ENCODE results near the gene TIPRL. TPM values are rescaled to one million over a fixed set of nuclear protein-coding genes. Genes with fewer than 3 reads are reported as not detected.

TIPRL gene
- total and polyA plus RNA-seq, 9 of the 15 experiments (the other 6 are each of a cell fraction or from before 2014, with no cell fraction given), result 41.4 to 90.2 (median 69.9) TPM

DNA sequence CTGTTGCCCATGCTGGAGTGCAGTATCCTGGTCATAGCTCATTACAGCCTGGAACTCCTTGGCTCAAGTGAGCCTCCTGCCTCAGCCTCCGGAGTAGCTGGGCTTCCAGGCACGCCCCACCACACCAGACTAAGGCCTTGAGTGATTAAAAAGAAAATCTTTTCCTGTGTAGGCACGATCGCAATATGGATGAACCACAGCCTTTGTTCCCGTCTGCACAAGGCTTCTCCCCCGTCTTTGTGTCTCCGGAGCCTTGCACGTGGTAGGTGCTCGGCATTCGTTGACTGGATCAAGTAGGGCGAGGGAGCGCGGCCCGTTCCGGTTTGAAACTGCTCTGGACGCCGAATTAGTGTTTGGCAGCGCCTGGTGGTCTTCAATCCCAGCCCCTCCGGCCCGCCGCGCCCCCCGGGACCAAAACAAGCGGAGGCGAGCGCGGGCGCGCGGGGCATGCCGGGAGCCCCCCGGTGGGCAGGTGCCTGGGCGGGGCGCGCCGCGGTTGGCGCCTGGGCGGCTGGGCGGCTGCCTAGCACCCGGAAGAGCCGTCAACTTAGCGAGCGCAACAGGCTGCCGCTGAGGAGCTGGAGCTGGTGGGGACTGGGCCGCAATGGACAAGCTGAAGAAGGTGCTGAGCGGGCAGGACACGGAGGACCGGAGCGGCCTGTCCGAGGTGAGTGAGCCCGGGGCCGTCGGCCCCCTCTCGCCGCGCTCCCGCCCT is 46.9 kb downstream of the TIPRL start, which contains the start of gene SFT2D2 (continued):
- TF ChIP-seq, protein P1, sequence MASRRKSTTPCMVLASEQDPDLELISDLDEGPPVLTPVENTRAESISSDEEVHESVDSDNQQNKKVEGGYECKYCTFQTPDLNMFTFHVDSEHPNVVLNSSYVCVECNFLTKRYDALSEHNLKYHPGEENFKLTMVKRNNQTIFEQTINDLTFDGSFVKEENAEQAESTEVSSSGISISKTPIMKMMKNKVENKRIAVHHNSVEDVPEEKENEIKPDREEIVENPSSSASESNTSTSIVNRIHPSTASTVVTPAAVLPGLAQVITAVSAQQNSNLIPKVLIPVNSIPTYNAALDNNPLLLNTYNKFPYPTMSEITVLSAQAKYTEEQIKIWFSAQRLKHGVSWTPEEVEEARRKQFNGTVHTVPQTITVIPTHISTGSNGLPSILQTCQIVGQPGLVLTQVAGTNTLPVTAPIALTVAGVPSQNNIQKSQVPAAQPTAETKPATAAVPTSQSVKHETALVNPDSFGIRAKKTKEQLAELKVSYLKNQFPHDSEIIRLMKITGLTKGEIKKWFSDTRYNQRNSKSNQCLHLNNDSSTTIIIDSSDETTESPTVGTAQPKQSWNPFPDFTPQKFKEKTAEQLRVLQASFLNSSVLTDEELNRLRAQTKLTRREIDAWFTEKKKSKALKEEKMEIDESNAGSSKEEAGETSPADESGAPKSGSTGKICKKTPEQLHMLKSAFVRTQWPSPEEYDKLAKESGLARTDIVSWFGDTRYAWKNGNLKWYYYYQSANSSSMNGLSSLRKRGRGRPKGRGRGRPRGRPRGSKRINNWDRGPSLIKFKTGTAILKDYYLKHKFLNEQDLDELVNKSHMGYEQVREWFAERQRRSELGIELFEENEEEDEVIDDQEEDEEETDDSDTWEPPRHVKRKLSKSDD (conservative IDR thresholded peaks at IDR 0.05; ENCODE audit: low read length), result no peak
- TF ChIP-seq, protein P2, sequence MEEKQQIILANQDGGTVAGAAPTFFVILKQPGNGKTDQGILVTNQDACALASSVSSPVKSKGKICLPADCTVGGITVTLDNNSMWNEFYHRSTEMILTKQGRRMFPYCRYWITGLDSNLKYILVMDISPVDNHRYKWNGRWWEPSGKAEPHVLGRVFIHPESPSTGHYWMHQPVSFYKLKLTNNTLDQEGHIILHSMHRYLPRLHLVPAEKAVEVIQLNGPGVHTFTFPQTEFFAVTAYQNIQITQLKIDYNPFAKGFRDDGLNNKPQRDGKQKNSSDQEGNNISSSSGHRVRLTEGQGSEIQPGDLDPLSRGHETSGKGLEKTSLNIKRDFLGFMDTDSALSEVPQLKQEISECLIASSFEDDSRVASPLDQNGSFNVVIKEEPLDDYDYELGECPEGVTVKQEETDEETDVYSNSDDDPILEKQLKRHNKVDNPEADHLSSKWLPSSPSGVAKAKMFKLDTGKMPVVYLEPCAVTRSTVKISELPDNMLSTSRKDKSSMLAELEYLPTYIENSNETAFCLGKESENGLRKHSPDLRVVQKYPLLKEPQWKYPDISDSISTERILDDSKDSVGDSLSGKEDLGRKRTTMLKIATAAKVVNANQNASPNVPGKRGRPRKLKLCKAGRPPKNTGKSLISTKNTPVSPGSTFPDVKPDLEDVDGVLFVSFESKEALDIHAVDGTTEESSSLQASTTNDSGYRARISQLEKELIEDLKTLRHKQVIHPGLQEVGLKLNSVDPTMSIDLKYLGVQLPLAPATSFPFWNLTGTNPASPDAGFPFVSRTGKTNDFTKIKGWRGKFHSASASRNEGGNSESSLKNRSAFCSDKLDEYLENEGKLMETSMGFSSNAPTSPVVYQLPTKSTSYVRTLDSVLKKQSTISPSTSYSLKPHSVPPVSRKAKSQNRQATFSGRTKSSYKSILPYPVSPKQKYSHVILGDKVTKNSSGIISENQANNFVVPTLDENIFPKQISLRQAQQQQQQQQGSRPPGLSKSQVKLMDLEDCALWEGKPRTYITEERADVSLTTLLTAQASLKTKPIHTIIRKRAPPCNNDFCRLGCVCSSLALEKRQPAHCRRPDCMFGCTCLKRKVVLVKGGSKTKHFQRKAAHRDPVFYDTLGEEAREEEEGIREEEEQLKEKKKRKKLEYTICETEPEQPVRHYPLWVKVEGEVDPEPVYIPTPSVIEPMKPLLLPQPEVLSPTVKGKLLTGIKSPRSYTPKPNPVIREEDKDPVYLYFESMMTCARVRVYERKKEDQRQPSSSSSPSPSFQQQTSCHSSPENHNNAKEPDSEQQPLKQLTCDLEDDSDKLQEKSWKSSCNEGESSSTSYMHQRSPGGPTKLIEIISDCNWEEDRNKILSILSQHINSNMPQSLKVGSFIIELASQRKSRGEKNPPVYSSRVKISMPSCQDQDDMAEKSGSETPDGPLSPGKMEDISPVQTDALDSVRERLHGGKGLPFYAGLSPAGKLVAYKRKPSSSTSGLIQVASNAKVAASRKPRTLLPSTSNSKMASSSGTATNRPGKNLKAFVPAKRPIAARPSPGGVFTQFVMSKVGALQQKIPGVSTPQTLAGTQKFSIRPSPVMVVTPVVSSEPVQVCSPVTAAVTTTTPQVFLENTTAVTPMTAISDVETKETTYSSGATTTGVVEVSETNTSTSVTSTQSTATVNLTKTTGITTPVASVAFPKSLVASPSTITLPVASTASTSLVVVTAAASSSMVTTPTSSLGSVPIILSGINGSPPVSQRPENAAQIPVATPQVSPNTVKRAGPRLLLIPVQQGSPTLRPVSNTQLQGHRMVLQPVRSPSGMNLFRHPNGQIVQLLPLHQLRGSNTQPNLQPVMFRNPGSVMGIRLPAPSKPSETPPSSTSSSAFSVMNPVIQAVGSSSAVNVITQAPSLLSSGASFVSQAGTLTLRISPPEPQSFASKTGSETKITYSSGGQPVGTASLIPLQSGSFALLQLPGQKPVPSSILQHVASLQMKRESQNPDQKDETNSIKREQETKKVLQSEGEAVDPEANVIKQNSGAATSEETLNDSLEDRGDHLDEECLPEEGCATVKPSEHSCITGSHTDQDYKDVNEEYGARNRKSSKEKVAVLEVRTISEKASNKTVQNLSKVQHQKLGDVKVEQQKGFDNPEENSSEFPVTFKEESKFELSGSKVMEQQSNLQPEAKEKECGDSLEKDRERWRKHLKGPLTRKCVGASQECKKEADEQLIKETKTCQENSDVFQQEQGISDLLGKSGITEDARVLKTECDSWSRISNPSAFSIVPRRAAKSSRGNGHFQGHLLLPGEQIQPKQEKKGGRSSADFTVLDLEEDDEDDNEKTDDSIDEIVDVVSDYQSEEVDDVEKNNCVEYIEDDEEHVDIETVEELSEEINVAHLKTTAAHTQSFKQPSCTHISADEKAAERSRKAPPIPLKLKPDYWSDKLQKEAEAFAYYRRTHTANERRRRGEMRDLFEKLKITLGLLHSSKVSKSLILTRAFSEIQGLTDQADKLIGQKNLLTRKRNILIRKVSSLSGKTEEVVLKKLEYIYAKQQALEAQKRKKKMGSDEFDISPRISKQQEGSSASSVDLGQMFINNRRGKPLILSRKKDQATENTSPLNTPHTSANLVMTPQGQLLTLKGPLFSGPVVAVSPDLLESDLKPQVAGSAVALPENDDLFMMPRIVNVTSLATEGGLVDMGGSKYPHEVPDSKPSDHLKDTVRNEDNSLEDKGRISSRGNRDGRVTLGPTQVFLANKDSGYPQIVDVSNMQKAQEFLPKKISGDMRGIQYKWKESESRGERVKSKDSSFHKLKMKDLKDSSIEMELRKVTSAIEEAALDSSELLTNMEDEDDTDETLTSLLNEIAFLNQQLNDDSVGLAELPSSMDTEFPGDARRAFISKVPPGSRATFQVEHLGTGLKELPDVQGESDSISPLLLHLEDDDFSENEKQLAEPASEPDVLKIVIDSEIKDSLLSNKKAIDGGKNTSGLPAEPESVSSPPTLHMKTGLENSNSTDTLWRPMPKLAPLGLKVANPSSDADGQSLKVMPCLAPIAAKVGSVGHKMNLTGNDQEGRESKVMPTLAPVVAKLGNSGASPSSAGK (IDR thresholded peaks at IDR 0.05), result peak; percentile 100
- TF ChIP-seq SP2 (IDR thresholded peaks at IDR 0.05; ENCODE audit: extremely low read depth, low read depth, low read length, poor library complexity, severe bottlenecking) (no peak), GTF2E2 (tag; IDR thresholded peaks at IDR 0.05) (peak; percentile 96), RBM17 (IDR thresholded peaks at IDR 0.05; ENCODE audit: borderline replicate concordance, low read depth, low read length) (no peak), POLR2H (tag; IDR thresholded peaks at IDR 0.05; ENCODE audit: low read depth) (peak; percentile 77), ZNF263 (CRISPR knock-in tag; IDR thresholded peaks at IDR 0.05; ENCODE audit: borderline replicate concordance) (peak; percentile 66; the same call in 1 of the 2 replicates), KHSRP (IDR thresholded peaks at IDR 0.05) (no peak), NCOA1 (IDR thresholded peaks at IDR 0.05; ENCODE audit: low read depth) (0 out of 2 replicates have a peak, but pooled peaks have one; percentile 39), NFIC (IDR thresholded peaks at IDR 0.05) (no peak; the same call in 1 of the 2 replicates), NCOR1 (IDR thresholded peaks at IDR 0.05) (peak; percentile 38), ZNF121 (CRISPR knock-in tag; conservative IDR thresholded peaks at IDR 0.05) (peak; percentile 84)
